ENCODE measurements around the gene VASH1.

The VASH1 gene

GRCh38 chr14:76782885-76783566, 21.8 kb downstream of the VASH1 start:
- Histone ChIP-seq H3K4me1 (ENCODE audit: insufficient read depth, insufficient read length) (peaks cover 12% of the 10 kb centered on the region), H3K9me3 (ENCODE audit: insufficient read depth, low read length) (no peaks in the 10 kb centered on the region), H3K27me3 (ENCODE audit: insufficient read depth, insufficient read length) (no peaks in the 10 kb centered on the region), H3K4me3 (ENCODE audit: insufficient read length, low read depth) (no peak overlapping the region), H3K9ac (ENCODE audit: insufficient read length, low read depth) (no peak overlapping the region), H3K36me3 (ENCODE audit: insufficient read depth, insufficient read length, low read length) (peaks cover 81% of the 10 kb centered on the region)
- TF ChIP-seq SUZ12 (IDR thresholded peaks at IDR 0.05; ENCODE audit: extremely low read depth, insufficient read depth, insufficient read length) (no peak), YY1 (IDR thresholded peaks at IDR 0.05; ENCODE audit: insufficient read depth, insufficient read length) (no peak), ZNF274 (IDR thresholded peaks at IDR 0.05; ENCODE audit: low read depth, low read length) (no peak)
- DNase-seq (ENCODE audit: low read depth, low spot score) = no peak

- Histone ChIP-seq H3K9ac (ENCODE audit: insufficient read length, low read depth) (no peak overlapping the region), H3K4me1 (ENCODE audit: insufficient read depth, insufficient read length) (peaks cover 12% of the 10 kb centered on the region), H3K36me3 (ENCODE audit: insufficient read depth, insufficient read length, low read length) (peaks cover 87% of the 10 kb centered on the region), H3K27me3 (ENCODE audit: insufficient read depth, insufficient read length) (no peaks in the 10 kb centered on the region), H3K4me3 (ENCODE audit: insufficient read length, low read depth) (no peak overlapping the region), H3K9me3 (ENCODE audit: insufficient read depth, low read length) (no peaks in the 10 kb centered on the region)
- TF ChIP-seq YY1 (IDR thresholded peaks at IDR 0.05; ENCODE audit: insufficient read depth, insufficient read length) (no peak), ZNF274 (IDR thresholded peaks at IDR 0.05; ENCODE audit: low read depth, low read length) (no peak), SUZ12 (IDR thresholded peaks at IDR 0.05; ENCODE audit: extremely low read depth, insufficient read depth, insufficient read length) (no peak)
- DNase-seq (ENCODE audit: low read depth, low spot score) = no peak
Observed at GRCh38 chr14:76784266-76784874, 23.1 kb downstream of the VASH1 start.

- TF ChIP-seq ZNF274 (IDR thresholded peaks at IDR 0.05; ENCODE audit: low read depth, low read length) (peak; percentile 29; the same call in 1 of the 2 replicates), SUZ12 (IDR thresholded peaks at IDR 0.05; ENCODE audit: extremely low read depth, insufficient read depth, insufficient read length) (no peak)
- Histone ChIP-seq H3K9me3 (ENCODE audit: insufficient read depth, low read length) (no peaks in the 10 kb centered on the region), H3K36me3 (ENCODE audit: insufficient read depth, insufficient read length, low read length) (peaks cover 84% of the 10 kb centered on the region), H3K4me1 (ENCODE audit: insufficient read depth, insufficient read length) (peaks cover 12% of the 10 kb centered on the region), H3K4me3 (ENCODE audit: insufficient read length, low read depth) (no peak overlapping the region), H3K27me3 (ENCODE audit: insufficient read depth, insufficient read length) (no peaks in the 10 kb centered on the region), H3K9ac (ENCODE audit: insufficient read length, low read depth) (no peak overlapping the region)
- peak; percentile 87 for DNase-seq (ENCODE audit: low read depth, low spot score)
Observed at GRCh38 chr14:76784881-76785280, 23.6 kb downstream of the VASH1 start.

GRCh38 chr14:76786601-76787000, 25.3 kb downstream of the VASH1 start:
- no peak for DNase-seq (ENCODE audit: low read depth, low spot score)
- Histone ChIP-seq H3K4me3 (ENCODE audit: insufficient read length, low read depth) (no peak overlapping the region), H3K9me3 (ENCODE audit: insufficient read depth, low read length) (no peaks in the 10 kb centered on the region), H3K36me3 (ENCODE audit: insufficient read depth, insufficient read length, low read length) (peaks cover 87% of the 10 kb centered on the region), H3K27me3 (ENCODE audit: insufficient read depth, insufficient read length) (no peaks in the 10 kb centered on the region), H3K9ac (ENCODE audit: insufficient read length, low read depth) (no peak overlapping the region), H3K4me1 (ENCODE audit: insufficient read depth, insufficient read length) (peaks cover 8% of the 10 kb centered on the region)
- TF ChIP-seq ZNF274 (IDR thresholded peaks at IDR 0.05; ENCODE audit: low read depth, low read length) (no peak), SUZ12 (IDR thresholded peaks at IDR 0.05; ENCODE audit: extremely low read depth, insufficient read depth, insufficient read length) (no peak)

- H3K4me1 ChIP-seq (ENCODE audit: insufficient read depth, insufficient read length) = no peaks in the 10 kb centered on the region
- no peaks in the 10 kb centered on the region for H3K9me3 ChIP-seq (ENCODE audit: insufficient read depth, low read length)
- H3K36me3 ChIP-seq (ENCODE audit: insufficient read depth, insufficient read length, low read length) = peaks cover 64% of the 10 kb centered on the region
- H3K9ac ChIP-seq (ENCODE audit: insufficient read length, low read depth) = no peak overlapping the region
- H3K4me3 ChIP-seq (ENCODE audit: insufficient read length, low read depth) = no peak overlapping the region
- DNase-seq (ENCODE audit: low read depth, low spot score) = no peak
- TF ChIP-seq YY1 (IDR thresholded peaks at IDR 0.05; ENCODE audit: insufficient read depth, insufficient read length) = no peak
- no peak for TF ChIP-seq SUZ12 (IDR thresholded peaks at IDR 0.05; ENCODE audit: extremely low read depth, insufficient read depth, insufficient read length)
- no peak for TF ChIP-seq ZNF274 (IDR thresholded peaks at IDR 0.05; ENCODE audit: low read depth, low read length)
- no peaks in the 10 kb centered on the region for H3K27me3 ChIP-seq (ENCODE audit: insufficient read depth, insufficient read length)
Observed at GRCh38 chr14:76792422-76792821, 31.2 kb downstream of the VASH1 start.

- TF ChIP-seq SUZ12 (IDR thresholded peaks at IDR 0.05; ENCODE audit: extremely low read depth, insufficient read depth, insufficient read length) (no peak), ZNF274 (IDR thresholded peaks at IDR 0.05; ENCODE audit: low read depth, low read length) (no peak), YY1 (IDR thresholded peaks at IDR 0.05; ENCODE audit: insufficient read depth, insufficient read length) (no peak)
- Histone ChIP-seq H3K36me3 (ENCODE audit: insufficient read depth, insufficient read length, low read length) (peaks cover 64% of the 10 kb centered on the region), H3K27me3 (ENCODE audit: insufficient read depth, insufficient read length) (no peaks in the 10 kb centered on the region), H3K9me3 (ENCODE audit: insufficient read depth, low read length) (no peaks in the 10 kb centered on the region), H3K4me1 (ENCODE audit: insufficient read depth, insufficient read length) (no peaks in the 10 kb centered on the region), H3K4me3 (ENCODE audit: insufficient read length, low read depth) (no peak overlapping the region), H3K9ac (ENCODE audit: insufficient read length, low read depth) (no peak overlapping the region)
- DNase-seq (ENCODE audit: low read depth, low spot score) = no peak
Observed at GRCh38 chr14:76793324-76793723, 32.1 kb downstream of the VASH1 start.

- Histone ChIP-seq H3K36me3 (ENCODE audit: insufficient read depth, insufficient read length, low read length) (peaks cover 59% of the 10 kb centered on the region), H3K9ac (ENCODE audit: insufficient read length, low read depth) (no peak overlapping the region), H3K4me1 (ENCODE audit: insufficient read depth, insufficient read length) (no peaks in the 10 kb centered on the region), H3K4me3 (ENCODE audit: insufficient read length, low read depth) (no peak overlapping the region), H3K9me3 (ENCODE audit: insufficient read depth, low read length) (no peaks in the 10 kb centered on the region), H3K27me3 (ENCODE audit: insufficient read depth, insufficient read length) (no peaks in the 10 kb centered on the region)
- TF ChIP-seq YY1 (IDR thresholded peaks at IDR 0.05; ENCODE audit: insufficient read depth, insufficient read length) (no peak), ZNF274 (IDR thresholded peaks at IDR 0.05; ENCODE audit: low read depth, low read length) (no peak), SUZ12 (IDR thresholded peaks at IDR 0.05; ENCODE audit: extremely low read depth, insufficient read depth, insufficient read length) (no peak)
- DNase-seq (ENCODE audit: low read depth, low spot score) = no peak
Observed at GRCh38 chr14:76793956-76794355, 32.7 kb downstream of the VASH1 start.
